Raji (cell line): Measurements from ENCODE around the gene NRSN2.

Experiments
- POLR2A ChIP-seq: IDR thresholded peaks from 2 replicates; pipeline ENCODE4 v1.6.1; 2011; ENCODE audit warnings: low read depth, low read length, control low read depth; ENCODE audit not compliant: insufficient read depth

NRSN2 gene

GRCh38 chr20:376089-376488 is 29.2 kb downstream of the NRSN2 start:
- TF ChIP-seq POLR2A = no peak

- TF ChIP-seq POLR2A = no peak
These were observed 29.8 kb downstream of the NRSN2 start for GRCh38 chr20:376750-377149.

GRCh38 chr20:378961-379336 is 32.0 kb downstream of the NRSN2 start:
- TF ChIP-seq POLR2A = no peak

GRCh38 chr20:380763-381580 is 34.1 kb downstream of the NRSN2 start:
- TF ChIP-seq POLR2A = peak; percentile 52

- peak; percentile 36; the same call in 1 of the 2 replicates for TF ChIP-seq POLR2A
These were observed 34.8 kb downstream of the NRSN2 start for GRCh38 chr20:381581-382290.

- TF ChIP-seq POLR2A = no peak
These were observed 35.6 kb downstream of the NRSN2 start for GRCh38 chr20:382291-383115.

GRCh38 chr20:383889-384288 is 37.0 kb downstream of the NRSN2 start:
- TF ChIP-seq POLR2A = no peak

- no peak for TF ChIP-seq POLR2A
These were observed 37.8 kb downstream of the NRSN2 start for GRCh38 chr20:384723-385122.

GRCh38 chr20:385448-385847 is 38.5 kb downstream of the NRSN2 start:
- no peak for TF ChIP-seq POLR2A

- no peak for TF ChIP-seq POLR2A
These were observed 40.6 kb downstream of the NRSN2 start for GRCh38 chr20:387520-387919.

GRCh38 chr20:388034-388994 is 41.4 kb downstream of the NRSN2 start:
- TF ChIP-seq POLR2A = no peak

- TF ChIP-seq POLR2A = no peak
These were observed 42.3 kb downstream of the NRSN2 start for GRCh38 chr20:389220-389619.

GRCh38 chr20:391041-391711 is 44.3 kb downstream of the NRSN2 start:
- no peak for TF ChIP-seq POLR2A

GRCh38 chr20:396252-396618 is 49.3 kb downstream of the NRSN2 start:
- no peak for TF ChIP-seq POLR2A
